NCI-H187 (cell line): ENCODE measurements around the gene TYSND1.
"Not testable (repeated sequence)": the region's sequence is repeated elsewhere in the genome, so short reads cannot be mapped to it uniquely, and the experiment has no call there.

Source experiments
- DNase-seq, 2 experiments: peaks; one replicate each; lab custom pipeline; 2025; lab: John Stamatoyannopoulos, UW

The TYSND1 gene

DNA sequence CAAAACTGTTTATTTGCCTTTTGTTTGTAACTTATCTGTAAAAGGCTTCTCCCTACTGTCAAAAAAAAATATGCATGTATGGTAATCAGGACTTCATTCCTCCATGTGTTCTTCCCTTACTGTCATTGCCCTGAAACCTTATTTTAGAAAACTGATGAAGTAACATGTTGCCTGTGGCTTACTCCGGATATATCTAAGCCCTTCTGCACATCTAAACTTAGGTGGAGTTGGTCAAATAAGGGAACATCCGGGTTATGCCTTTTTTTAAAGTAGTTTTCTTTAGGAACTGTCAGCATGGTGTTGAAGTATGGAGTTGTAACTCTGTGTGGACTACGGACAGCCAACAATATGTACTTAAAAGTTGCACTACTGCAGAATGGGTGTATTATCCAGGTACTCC is 17.7 kb upstream of the TYSND1 start:
- DNase-seq = no peak

DNA sequence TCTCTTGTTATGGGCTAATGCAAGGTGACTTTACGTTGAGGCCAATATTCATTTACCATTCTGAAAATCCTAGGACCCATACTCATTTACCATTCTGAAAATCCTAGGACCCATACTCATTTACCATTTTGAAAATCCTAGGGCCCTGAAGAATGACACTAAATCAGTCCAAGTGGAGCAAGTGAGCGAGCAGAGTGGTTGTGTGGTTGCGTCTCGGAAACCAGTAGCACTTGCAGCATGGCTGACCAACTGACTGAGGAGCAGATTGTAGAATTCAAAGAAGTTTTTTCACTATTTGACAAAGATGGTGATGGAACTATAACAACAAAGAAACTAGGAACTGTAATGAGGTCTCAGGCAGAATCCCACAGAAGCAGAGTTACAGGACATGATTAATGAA is 16.9 kb upstream of the TYSND1 start:
- DNase-seq = no peak

DNA sequence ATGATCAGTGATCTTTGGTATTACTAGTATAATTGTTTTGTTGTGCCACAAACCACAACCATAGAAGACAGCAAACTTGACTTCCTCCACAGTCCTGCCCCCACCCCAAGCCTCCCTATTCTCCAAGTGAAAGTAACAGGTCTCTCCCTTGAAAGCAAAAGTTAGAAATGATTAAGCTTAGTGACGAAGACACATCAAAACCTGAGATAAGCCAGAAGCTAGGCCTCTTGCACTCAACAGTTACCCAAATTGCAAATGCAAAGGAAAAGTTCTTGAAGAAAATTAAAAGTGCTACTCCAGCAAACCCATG is 16.3 kb upstream of the TYSND1 start:
- DNase-seq = no peak

DNA sequence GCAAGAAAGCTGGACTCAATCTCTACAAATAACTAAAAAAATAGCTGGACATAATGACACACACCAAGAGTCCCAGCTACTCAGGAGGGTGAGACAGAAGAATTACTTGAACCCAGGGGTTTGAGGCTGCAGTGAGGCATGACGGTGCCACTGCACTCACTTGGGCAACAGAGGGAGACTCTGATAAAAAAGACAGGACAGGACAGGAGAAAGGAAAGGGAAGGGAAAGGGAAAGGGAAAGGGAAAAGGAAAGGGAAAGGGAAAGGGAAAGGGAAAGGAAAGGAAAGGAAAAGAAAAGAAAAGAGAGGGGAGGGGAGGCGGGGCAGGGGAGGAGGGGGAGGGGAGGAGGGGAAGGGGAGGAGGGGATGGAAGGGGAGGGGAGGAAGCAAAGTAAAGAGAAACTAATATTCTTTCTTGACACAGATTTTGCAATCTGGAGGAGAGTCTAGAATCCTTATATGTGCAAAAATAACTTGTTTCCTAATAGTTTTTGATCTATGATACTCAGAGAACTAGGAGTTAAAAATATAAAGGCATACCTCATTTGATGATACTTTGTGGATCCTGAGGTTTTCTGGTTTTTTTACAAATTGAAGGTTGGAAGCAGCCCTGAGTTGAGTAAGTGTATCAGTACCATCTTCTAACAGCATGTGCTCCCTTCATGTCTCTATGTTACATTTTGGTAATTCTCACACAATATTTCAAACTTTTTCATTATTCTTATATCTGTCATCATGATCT is 15.8 kb upstream of the TYSND1 start:
- no peak for DNase-seq

DNA sequence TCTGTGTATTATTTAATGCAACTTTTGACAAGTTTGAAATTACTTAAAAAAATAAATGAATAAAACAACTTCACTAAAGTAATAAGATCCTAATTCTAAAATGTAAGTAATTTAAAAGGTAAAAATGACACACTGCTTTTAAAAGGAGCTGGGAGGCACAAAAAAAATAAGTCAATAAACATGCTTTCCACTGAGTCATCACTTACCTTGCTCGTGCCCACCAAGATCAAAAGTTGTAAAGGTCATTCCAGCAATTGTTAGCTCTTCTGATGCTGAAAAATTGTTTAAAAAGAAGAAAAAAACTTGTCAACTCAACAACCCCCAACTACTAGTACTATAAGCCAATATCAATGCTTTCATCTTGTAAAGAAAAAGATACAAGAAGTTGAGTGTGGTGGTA is 14.3 kb upstream of the TYSND1 start:
- no peak for DNase-seq

DNA sequence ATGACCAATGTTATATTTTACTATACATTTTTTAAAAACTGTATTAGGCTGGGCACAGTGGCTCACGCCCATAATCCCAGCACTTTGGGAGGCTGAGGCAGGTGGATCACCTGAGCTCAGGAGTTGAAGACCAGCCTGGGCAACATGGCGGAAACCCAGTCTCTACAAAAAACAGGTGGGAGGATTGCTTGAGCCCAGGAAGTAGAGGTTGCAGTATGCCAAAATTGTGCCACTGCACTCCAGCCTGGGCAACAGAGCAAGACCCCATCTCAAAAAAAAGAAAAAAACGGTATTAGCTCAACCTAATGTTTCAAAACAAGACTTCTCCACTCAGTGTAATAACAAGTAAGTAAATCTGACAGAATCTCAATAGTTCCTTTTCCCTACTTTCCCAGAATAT is 12.9 kb upstream of the TYSND1 start:
- not testable (repeated sequence) for DNase-seq

DNA sequence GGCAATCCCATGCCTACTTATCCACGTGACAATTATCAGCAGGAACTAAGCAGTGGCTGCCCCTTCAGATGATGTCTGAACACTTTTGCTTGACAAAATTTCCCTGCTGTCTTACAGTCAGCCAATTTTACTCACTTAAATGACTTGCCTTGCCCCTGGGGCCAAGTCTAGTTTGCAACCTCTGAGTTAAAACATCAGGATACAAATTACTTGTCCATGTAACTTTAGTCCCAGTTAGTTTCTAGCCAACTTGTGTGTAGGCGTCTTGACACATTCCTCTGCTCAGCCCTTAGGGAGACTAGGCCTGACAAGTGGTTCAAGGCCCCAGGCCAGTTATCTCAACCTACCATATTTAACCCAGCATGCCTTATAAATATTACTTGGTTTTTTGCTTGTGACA is 11.6 kb upstream of the TYSND1 start:
- no peak for DNase-seq

DNA sequence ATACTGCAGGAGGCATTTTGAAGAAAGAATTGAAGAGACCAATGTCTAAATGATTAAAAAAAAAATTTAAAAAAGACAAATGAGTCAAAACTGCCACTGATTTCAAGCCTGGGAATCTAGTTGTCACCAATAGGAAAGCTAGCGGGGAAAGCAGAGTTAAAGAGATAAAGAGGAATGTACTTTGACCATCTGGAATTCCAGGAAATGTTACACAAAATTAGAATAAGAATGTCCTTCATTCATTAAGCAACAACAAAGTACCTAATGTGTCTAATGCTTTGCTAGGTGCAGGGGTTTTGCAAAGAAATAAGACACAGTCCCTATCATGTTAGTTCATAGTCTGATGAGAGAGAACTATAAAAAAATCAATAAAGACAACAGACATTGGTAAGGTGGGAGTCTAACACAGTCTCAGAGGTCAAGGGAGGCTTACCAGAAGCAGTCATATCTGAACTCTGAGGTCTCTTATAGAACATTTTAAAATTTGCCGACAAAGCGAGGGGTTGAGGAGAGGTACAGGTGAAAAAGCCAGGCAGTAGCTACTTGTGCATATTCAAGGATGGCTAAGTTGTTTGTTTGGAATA is 8.8 kb upstream of the TYSND1 start:
- no peak for DNase-seq

DNA sequence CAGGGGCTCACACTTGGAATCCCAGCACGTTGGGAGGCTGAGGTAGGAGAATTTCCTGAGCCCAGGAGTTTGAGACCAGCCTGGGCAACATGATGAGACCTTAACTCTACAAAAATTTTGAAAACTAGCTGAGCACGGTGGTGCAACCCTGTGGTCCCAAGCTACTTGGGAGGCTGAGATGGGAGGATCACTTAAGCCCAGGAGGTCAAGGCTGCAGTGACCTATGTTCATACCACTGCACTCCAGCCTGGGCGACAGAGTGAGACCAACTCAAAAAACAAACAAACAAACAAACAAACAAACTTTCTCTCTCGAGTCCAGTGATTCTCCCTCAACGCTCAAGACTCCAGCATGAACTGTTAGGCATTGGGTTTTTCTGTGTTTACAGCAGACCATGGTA is 2.0 kb upstream of the TYSND1 start:
- DNase-seq = no peak

DNA sequence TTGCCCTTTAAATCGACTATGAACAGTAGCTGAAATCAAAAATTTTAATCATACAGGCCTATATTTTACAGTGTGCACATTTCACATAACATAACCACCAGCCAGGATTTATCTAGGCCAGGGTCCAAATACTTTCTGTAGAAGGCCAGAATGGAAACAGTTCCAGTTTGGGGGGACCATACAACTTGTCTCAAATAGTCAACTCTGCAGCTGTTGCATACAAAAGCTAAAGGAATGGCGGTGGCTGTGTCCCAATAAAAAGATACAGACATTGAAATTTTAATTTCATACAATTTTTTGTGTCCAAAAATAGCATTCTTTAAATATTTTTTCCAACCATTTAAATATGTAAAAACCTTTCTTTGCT is 742 bp upstream of the TYSND1 start:
- DNase-seq = no peak

DNA sequence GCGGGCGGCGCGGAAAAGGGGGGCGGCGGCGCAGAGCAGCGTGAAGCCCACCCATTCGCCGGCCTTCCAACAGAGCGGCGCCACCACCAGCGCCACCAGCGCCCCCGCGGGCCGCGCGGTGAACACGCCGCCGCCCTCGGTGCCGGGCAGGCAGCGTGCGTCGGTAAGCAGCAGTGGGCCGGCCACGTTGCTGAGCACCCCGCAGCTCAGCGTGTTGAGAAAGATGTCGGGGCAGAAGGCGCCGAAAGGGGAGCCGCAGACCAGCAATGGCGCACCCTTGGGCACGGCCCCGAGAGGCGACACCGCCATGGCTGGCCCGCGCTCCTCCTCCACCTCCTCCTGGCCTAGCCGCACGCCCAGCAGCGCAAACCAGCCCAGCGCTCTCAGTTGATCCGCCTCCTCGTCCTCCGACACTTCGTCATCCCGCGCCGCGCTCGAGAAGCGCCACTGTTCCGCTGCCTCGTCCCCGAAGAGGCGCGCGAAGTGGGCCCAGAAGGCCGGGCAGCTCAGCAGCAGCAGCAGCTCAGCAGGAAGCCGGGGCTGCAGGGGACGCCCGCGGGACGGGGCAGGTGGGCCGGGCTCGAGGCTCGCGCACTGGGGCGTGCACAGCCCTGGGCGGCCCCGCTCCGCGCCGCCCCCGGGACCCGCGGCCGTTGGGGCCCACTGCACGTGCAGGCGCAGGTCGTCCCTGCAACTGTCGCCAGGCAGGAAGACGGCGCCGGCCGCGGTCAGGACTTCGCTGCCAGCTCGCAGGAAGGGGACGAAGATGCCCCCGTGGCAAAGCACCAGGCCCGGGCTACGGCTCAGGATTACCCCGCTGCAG is 623 bp downstream of the TYSND1 start:
- DNase-seq = no peak

DNA sequence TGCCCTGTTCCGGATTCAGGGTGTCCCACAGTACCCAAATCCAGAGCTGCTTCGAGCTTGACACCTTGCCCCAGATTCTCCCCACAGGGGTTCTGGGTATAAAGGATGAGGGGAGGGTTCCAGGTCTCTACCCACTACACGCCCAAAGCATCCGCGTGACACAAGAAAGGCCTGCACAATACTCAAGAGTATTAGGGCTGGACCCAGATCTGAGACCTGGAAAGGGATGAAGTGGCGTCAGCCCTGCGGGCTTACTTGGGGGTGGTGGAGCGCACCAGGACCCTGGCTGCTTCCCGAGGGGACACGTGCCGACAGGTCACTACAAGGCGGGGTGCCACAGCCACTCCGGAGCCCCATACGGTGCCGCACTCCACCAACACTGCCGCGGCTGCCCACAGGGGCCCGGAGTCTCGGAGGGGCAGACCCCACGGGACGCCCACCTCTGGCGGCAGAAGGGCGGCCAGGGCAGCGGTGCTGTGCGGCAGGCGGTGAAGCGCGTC is 1.3 kb downstream of the TYSND1 start:
- DNase-seq = no peak

DNA sequence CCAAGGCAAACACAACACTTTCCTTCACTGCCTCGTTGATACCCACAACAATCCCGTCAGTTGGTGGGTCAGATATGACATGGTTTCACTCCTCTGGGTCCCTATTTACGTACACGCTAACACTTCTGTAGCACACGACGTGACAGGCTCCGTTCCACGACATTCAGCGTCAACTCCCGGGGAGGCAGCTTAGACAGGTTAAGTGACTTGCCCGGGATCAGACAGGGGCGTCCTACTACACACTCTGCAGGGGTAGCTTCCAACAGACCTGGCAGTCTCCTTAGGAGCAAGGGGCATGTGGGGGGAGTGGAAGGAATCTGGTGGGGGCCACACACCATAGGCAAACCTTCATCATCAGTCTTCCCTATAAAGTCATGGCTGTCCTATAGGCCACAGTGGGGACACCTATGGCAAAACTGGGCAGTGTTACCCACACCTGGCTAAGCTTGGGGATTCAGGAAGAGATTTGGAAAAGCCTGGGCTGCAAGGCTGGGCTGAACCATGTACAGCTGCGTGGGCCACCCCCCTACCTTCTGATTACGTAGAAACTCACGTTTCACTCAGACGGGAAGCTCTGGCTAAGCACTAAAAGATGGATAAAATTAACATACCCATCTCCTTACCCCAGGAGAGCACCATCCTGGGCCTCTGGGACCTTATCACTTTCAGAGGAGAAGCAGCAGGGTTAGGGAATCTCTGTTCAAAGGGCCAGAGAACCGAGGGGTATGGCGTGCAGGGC is 2.0 kb downstream of the TYSND1 start:
- DNase-seq = no peak

DNA sequence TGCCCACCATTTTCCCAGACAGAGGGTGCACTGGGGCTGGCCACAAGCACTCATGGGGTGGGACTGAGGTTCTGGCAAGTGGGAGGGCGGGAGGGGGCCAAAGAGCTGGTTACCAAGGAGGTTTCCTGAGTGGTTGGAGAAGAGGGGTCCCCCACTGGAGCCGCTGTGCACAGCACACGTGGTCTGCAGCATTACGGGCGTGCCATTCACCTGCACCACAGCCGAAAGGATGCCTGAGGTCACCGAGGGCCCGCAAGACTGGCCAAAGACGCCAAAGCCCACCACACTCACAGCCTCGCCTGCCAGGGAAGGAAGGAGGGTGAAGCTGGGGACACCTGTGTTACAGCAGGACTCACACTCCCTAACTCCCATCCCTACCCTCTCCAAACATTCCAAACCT is 3.9 kb downstream of the TYSND1 start:
- DNase-seq = no peak

DNA sequence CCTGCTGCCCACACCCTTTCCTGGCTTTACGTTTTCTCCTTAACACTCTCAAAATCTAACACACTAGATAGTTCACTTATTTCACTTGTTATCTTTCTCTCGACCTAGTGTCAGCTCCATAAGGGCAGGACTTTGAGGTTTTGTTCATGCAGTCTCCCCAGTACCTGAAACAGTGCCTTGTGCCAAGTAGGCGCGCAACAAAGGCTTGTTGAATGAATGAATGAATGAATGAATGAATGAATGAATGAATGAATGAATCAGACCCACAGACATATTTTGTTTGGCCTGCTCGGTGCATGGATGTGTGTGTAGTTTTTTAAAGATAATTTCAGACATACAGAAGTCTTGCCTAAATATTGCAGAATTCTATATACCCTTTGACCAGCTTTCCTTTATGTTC is 6.2 kb downstream of the TYSND1 start:
- no peak for DNase-seq

DNA sequence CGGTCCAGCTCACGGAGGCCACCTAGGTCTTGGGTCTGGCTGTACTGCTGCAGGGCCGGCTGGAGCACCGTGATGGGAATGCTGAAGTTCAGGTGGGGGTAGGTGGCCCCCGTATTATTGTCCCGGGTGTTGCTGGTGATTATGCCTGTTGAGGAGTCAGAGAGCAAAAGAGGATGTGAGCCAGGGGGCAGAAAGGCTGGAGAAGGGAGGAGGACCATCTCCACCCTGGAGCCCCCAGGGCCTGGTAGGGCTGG is 6.6 kb downstream of the TYSND1 start:
- DNase-seq = no peak

DNA sequence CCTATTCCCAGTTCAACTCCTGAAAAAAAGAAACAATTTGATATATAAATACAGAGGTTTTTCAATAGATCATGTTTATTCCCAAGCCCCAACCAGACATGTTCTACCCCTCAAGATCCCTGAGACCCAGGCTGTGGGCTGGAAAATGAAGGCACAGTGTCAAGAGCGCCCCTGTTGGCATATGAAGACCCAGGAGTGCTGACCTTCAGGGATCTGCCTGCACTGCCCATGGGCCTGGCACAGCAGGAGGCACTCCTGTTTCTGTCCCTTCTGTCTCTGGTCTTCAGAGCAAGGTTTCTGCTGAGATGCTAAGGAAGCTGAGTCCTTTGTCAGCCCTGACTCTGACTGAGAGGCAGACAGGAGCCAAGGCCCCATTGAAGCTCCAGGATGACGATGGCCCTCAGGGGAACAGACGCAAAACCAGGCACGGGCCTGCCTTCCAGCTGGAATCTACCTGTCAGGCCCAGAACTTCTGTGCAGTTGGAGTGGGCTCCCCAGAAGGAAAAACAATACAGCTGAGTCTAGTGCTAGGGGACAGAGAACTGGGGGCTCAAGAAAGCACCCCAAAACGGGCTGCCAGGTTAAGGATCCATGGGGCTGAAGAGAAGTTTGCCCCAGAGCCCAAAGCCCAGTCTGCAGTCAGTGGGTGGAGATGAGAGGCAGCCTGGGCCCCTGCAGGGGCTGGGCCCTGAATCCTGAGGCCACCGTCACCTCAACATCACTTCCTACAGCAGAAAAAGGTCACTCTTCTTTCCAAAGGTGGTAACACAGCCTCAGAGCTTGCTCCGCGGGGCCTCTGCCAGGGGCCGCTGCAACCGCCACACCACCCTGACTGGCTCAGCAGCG is 7.1 kb downstream of the TYSND1 start:
- no peak for DNase-seq

DNA sequence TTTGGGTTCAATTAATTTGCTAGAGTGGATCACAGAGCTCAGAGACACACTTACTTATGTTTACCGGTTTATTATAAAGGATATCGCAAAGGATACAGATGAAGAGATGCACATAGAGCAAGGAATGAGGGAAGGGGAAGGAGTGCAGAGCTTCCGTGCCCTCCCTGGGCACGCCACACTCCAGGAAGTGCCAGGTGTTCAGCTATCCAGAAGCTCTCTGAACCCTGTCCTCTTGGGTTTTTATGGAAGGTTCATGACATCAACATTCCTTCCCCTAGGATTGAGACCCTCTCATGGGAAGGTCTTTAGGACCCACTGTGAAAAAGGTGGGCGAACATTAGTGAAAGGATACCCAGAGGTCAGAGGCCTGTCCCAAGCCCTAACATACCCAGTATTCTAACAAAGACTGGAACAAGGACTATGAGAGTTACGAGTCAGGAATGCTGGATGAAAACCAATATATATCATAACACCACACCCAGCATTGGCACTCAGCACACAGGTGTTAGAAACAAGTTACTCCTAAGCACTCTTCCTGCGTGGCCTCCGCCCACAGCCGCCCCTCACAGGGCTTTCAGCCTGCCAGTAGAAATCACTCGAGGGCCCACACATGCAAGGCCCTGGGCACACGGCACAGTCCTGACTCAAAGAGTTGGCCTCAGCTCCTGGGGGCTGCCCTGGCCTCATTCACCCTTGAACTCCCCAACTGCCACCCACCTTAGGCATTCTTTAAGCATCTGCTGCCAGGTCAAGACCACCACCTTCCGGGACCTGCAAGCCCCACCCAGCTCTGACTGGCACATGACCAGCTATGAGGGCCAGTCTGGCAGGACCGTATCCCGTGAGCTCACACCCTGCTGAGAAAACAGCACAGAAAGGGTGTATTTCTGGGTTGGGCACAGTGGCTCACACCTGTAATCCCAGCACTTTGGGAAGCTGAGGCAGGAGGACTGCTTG is 8.3 kb downstream of the TYSND1 start:
- no peak for DNase-seq

DNA sequence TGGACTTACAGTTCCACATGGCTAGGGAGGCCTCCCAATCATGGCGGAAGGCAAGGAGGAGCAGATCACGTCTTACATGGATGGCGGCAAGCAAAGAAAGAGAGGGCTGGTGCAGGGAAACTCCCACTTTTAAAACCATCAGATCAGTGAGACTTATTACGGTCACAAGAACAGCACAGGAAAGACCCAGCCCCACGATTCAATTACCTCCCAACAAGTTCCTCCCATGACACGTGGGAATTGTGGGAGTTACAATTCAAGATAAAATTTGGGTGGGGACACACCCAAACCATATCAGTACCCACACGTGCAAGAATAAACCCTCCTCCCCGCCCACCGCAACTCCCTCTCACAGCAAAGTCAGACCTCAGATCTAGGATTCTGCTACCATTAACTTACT is 9.4 kb downstream of the TYSND1 start:
- no peak for DNase-seq

DNA sequence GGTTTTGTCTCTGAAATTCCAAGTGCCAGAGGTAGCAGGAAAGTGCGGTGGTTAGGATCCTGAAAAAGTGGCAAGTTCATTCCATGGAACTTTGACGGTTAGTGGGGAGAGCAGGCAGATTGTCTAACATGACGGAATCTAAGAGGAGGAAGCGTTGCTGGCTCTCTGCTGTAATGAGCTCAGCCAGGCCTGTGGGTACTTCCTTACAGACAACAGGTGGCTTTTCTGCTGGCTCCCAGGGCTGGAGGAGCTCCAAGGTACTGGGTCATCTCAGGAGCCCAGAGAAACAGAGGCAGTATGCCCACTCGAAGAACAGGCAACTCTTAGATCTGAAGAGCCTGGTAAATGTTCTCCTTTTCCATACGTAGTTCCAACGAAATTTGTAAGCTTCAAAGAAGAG is 10.8 kb downstream of the TYSND1 start:
- no peak for DNase-seq

DNA sequence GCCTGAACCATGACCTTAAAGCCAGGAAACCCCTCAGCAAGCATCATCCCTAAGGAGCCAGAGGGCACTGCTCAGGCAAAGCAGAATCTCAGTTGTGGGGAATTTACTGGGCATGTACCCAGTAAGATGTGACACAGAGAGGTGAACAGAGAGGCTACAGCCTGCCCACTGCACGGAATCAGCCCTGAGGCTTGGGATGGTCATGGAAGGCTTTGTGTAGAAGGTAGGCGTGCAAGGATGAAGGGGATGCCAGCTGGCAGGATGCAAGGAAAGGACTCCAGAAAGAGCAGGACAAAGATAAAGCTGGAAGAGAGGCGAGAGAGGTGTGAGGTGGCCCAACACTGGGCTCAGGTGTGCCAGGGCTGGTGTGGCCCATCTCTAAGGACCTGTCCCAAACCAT is 11.5 kb downstream of the TYSND1 start:
- no peak for DNase-seq
